Neural cell (in vitro differentiated cells): ENCODE results near the gene TBCEL. TPM values are rescaled to one million over a fixed set of nuclear protein-coding genes. Genes with fewer than 3 reads are reported as not detected.

ENCODE experiments used
- H2AFZ ChIP-seq: fragments of 200-600, 300-800 bp; sonication (generic), shearing (Covaris generic); 2 replicates; pipeline ENCODE4 v1.6.0; 2014; ENCODE audit warnings: low read depth, mild to moderate bottlenecking, antibody characterized with exemption, low read length, moderate library complexity
- H3F3A ChIP-seq: fragments of 200-600 bp; shearing (Covaris generic); 2 replicates; pipeline ENCODE4 v1.6.1; 2016; ENCODE audit warnings: mild to moderate bottlenecking, moderate library complexity, mixed read lengths, antibody characterized with exemption, low read length; ENCODE audit not compliant: insufficient read depth, poor library complexity, severe bottlenecking
- H3K27ac ChIP-seq: fragments of 200-600, 300-800 bp; sonication (generic), shearing (Covaris generic); 2 replicates; pipeline ENCODE4 v1.5.1; 2014; ENCODE audit warnings: mild to moderate bottlenecking, low read length, moderate library complexity
- H3K27me3 ChIP-seq: fragments of 300-800, 200-600 bp; sonication (generic), shearing (Covaris generic); 2 replicates; pipeline ENCODE4 v1.6.0; 2014; ENCODE audit warnings: mild to moderate bottlenecking, low read depth, low read length, moderate library complexity; ENCODE audit not compliant: insufficient read depth
- H3K36me3 ChIP-seq: fragments of 300-800, 200-600 bp; sonication (generic), shearing (Covaris generic); 2 replicates; pipeline ENCODE4 v1.5.1; 2014; ENCODE audit warnings: mild to moderate bottlenecking, antibody characterized with exemption, low read length, moderate library complexity; ENCODE audit not compliant: insufficient read depth
- H3K4me2 ChIP-seq: fragments of 300-800, 200-600 bp; sonication (generic), shearing (Covaris generic); 2 replicates; pipeline ENCODE4 v1.6.0; 2014; ENCODE audit warnings: mild to moderate bottlenecking, low read length
- H3K4me3 ChIP-seq: fragments of 300-800, 200-600 bp; sonication (generic), shearing (Covaris generic); 2 replicates; pipeline ENCODE4 v1.5.1; 2014; ENCODE audit warnings: mild to moderate bottlenecking, low read length, moderate library complexity
- H3K79me2 ChIP-seq: fragments of 200-600 bp; shearing (Covaris generic); replicated peaks from 2 replicates; pipeline ENCODE4 v1.6.0; 2014; ENCODE audit warnings: mild to moderate bottlenecking, low read length, moderate library complexity; ENCODE audit not compliant: insufficient read depth
- H3K9ac ChIP-seq: fragments of 300-800, 200-600 bp; sonication (generic), shearing (Covaris generic); 2 replicates; pipeline ENCODE4 v1.6.1; 2016; ENCODE audit warnings: mild to moderate bottlenecking, low read length, mixed read lengths
- H3K9me2 ChIP-seq: fragments of 200-600 bp; shearing (Covaris generic); 2 replicates; pipeline ENCODE4 v1.6.1; 2016; ENCODE audit warnings: mild to moderate bottlenecking, low read length, mixed read lengths; ENCODE audit not compliant: insufficient read depth
- H3K9me3 ChIP-seq: fragments of 200-600, 300-800 bp; sonication (generic), shearing (Covaris generic); 2 replicates; pipeline ENCODE4 v1.6.1; 2016; ENCODE audit warnings: mild to moderate bottlenecking, mixed run types, low read length, moderate library complexity, mixed read lengths
- H4K20me1 ChIP-seq: fragments of 200-600 bp; shearing (Covaris generic); 2 replicates; pipeline ENCODE4 v1.6.1; 2016; ENCODE audit warnings: mild to moderate bottlenecking, mixed run types; ENCODE audit not compliant: insufficient read depth
- CTCF ChIP-seq: fragments of 450-650 bp; IDR thresholded peaks from 2 replicates; pipeline ENCODE4 v1.5.1; 2014; ENCODE audit warnings: antibody characterized with exemption, mild to moderate bottlenecking, moderate library complexity; ENCODE audit not compliant: poor library complexity, severe bottlenecking
- EP300 ChIP-seq: fragments of 450-650 bp; conservative IDR thresholded peaks from 2 replicates; pipeline ENCODE4 v1.6.1; 2014; ENCODE audit warnings: antibody characterized with exemption, mild to moderate bottlenecking, moderate library complexity; ENCODE audit not compliant: poor library complexity, severe bottlenecking
- EZH2 ChIP-seq: fragments of 200-600, 300-800 bp; shearing (Covaris generic), sonication (generic); IDR thresholded peaks from 2 replicates; pipeline ENCODE4 v1.6.1; 2014; ENCODE audit warnings: antibody characterized with exemption, low read length, borderline replicate concordance, mild to moderate bottlenecking; ENCODE audit not compliant: insufficient read depth, poor library complexity, severe bottlenecking
- MXI1 ChIP-seq: fragments of 450-650 bp; conservative IDR thresholded peaks from 2 replicates; pipeline ENCODE4 v1.6.1; 2014; ENCODE audit warnings: antibody characterized with exemption, mild to moderate bottlenecking; ENCODE audit not compliant: poor library complexity, severe bottlenecking
- POLR2AphosphoS5 ChIP-seq: IDR thresholded peaks from 2 replicates; pipeline ENCODE4 v1.6.1; 2012
- RAD21 ChIP-seq: fragments of 450-650 bp; conservative IDR thresholded peaks from 2 replicates; pipeline ENCODE4 v1.6.1; 2014; ENCODE audit warnings: antibody characterized with exemption, mild to moderate bottlenecking, moderate library complexity
- REST ChIP-seq: IDR thresholded peaks from 2 replicates; pipeline ENCODE4 v1.6.1; 2012; ENCODE audit warnings: borderline replicate concordance
- SMC3 ChIP-seq: fragments of 450-650 bp; conservative IDR thresholded peaks from 2 replicates; pipeline ENCODE4 v1.6.1; 2014; ENCODE audit warnings: antibody characterized with exemption, mild to moderate bottlenecking, moderate library complexity; ENCODE audit not compliant: poor library complexity
- TAF1 ChIP-seq: IDR thresholded peaks from 2 replicates; pipeline ENCODE4 v1.6.1; 2012; ENCODE audit warnings: low read depth
- polyA plus RNA-seq: library from polyadenylated mRNA; depleted of rRNA; stranded (reverse); fragments of >200 nt; gene quantifications from 2 replicates; pipeline ENCODE4 v1.2.3, GENCODE V29; 2014

TBCEL gene
- polyA plus RNA-seq, 1 donor from 2014 or later = 13.5 TPM

- H3K4me2 ChIP-seq = no peak overlapping the region
Observed at GRCh38 chr11:120974965-120975364, 48.9 kb upstream of the TBCEL start.

More at GRCh38 chr11:120974965-120975364, 48.9 kb upstream of the TBCEL start:
- Histone ChIP-seq H3K79me2 (no peaks in the 10 kb centered on the region), H3K9me2 (no peaks in the 10 kb centered on the region), H2AFZ (no peak overlapping the region), H3K9ac (no peak overlapping the region), H4K20me1 (no peaks in the 10 kb centered on the region), H3K36me3 (no peaks in the 10 kb centered on the region), H3K27me3 (no peaks in the 10 kb centered on the region), H3K27ac (no peak overlapping the region), H3F3A (no peaks in the 10 kb centered on the region), H3K9me3 (no peaks in the 10 kb centered on the region), H3K4me3 (no peak overlapping the region)
- TF ChIP-seq RAD21 (no peak), REST (no peak), SMC3 (no peak), CTCF (no peak), POLR2AphosphoS5 (no peak), TAF1 (no peak), EZH2 (no peak), MXI1 (no peak), EP300 (no peak)
